Astrocyte of the cerebellum (primary cell): ENCODE results near the gene ADARB2.

Source experiments
- DNase-seq: peaks from one replicate; pipeline ENCODE4 v3.0.0-alpha.2; 2011; ENCODE audit warnings: low read depth
- H3K4me3 ChIP-seq: 2 replicates; pipeline ENCODE4 v1.5.1; 2011; ENCODE audit warnings: mild to moderate bottlenecking, low read depth, low read length, moderate library complexity
- in situ Hi-C: cut with HindIII; loops from 2 replicates; pipeline ENCODE4 v1.10.0; 2017; ENCODE audit warnings: low sequenced_read_pairs
- TF ChIP-seq, protein P1 (sequence below): IDR thresholded peaks from 2 replicates; pipeline ENCODE4 v1.5.1; 2012; ENCODE audit warnings: low read length, low read depth, moderate library complexity, mild to moderate bottlenecking; ENCODE audit errors: missing control alignments

Gene ADARB2

DNA sequence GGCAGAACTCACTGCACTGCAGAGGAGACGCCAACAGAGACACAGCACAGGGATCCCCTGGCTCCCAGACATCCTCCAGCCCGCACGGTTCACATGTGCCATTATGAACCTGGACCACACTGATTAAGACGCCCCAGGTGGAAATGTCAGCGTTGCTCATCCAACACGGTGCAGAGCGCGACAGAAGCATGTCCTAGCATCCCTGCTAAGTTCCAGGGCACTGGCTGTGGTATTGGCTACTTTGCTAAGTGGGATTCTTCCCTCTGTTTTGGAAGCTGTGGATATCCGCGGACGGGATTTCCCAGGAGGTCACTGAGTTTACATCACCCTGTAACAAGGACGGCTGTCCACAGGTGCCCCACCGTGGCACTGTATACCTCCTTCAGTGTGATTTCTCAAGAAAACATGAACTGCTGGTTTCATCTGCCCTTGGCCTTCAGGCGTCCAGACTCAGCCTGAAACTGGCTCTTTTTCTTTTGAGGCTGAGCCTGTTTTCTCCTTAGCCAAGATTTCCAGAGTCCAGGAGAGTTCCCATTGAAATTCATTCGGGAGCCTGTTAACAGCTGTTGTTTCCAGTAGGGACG, 357.1 kb downstream of the ADARB2 start:
- TF ChIP-seq, protein P1, sequence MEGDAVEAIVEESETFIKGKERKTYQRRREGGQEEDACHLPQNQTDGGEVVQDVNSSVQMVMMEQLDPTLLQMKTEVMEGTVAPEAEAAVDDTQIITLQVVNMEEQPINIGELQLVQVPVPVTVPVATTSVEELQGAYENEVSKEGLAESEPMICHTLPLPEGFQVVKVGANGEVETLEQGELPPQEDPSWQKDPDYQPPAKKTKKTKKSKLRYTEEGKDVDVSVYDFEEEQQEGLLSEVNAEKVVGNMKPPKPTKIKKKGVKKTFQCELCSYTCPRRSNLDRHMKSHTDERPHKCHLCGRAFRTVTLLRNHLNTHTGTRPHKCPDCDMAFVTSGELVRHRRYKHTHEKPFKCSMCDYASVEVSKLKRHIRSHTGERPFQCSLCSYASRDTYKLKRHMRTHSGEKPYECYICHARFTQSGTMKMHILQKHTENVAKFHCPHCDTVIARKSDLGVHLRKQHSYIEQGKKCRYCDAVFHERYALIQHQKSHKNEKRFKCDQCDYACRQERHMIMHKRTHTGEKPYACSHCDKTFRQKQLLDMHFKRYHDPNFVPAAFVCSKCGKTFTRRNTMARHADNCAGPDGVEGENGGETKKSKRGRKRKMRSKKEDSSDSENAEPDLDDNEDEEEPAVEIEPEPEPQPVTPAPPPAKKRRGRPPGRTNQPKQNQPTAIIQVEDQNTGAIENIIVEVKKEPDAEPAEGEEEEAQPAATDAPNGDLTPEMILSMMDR = no peak
- in situ Hi-C loops = no loop called here
- no peak for DNase-seq
- no peak overlapping the region for H3K4me3 ChIP-seq

DNA sequence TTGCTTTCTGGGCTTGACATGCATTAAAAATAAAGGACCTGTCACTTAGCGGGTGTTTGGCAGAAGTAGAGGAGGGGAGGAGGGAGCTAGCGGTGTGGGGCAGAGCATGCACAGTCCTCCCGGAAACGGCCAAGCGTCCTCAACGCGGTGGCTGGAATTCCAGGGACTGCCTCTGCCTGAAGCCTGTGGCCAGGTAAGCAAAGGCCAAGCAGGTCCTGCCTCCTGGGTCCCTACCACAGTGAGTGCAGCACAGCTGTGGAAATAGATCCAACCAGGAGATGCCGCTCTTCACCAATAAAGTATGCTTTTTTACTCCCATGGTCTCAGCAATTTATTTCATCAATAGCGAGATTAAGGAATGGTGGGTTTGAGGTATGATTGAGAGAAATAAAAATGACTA, 357.7 kb downstream of the ADARB2 start:
- no peak for DNase-seq
- in situ Hi-C loops = no loop called here
- H3K4me3 ChIP-seq = no peak overlapping the region
- TF ChIP-seq, protein P1 = no peak

DNA sequence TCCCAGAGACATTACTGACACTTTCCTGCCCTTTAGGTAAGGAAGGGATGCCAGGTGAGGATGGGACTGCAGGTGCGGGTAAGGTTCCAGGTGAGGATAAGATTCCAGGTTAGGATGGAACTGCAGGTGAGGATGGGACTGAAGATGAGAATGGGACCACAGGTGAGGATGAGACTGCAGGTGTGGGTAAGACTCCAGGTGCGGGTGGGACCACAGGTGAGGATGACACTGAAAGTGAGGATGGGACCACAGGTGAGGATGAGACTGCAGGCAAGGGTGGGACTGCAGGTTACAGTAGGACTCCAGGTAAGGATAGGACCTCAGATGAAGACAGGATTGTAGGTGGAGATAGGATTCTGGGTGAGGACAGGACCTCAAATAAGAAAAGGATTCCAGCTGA, 358.9 kb downstream of the ADARB2 start:
- in situ Hi-C loops = no loop called here
- no peak for DNase-seq
- TF ChIP-seq, protein P1 = no peak
- no peak overlapping the region for H3K4me3 ChIP-seq

DNA sequence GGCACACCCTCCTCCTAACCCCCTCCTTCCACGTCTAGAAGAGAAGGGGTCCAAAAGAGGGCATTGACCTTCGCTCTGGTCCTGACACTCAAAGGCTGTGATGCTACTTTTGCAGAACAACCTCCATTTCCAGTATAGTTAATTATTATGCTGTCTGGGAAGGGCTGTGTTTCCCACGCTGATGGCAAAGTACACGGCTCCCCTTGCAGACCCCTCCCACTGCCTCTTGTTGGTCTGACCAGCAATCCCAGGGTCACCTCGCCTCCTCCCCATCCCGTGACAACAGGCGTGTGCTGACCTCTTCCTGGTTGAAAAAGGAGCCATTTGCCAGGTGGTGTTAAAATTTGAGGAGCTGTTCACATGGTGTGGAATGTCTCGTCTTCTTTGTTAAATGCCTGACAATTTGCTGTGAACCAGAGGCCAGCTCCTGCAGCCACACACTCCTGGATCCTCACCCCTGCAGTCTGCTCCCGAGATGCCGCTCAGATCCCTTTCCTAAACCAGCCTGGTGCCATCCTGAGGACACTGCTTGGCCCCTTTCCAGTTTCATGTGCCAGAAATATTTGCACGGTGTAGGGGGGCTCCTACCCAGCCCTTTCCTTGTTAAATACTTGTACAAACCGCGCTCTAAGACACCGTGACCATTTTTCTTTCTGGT, 359.5 kb downstream of the ADARB2 start:
- no peak overlapping the region for H3K4me3 ChIP-seq
- no peak for DNase-seq
- in situ Hi-C loops = no loop called here
- TF ChIP-seq, protein P1 = no peak

DNA sequence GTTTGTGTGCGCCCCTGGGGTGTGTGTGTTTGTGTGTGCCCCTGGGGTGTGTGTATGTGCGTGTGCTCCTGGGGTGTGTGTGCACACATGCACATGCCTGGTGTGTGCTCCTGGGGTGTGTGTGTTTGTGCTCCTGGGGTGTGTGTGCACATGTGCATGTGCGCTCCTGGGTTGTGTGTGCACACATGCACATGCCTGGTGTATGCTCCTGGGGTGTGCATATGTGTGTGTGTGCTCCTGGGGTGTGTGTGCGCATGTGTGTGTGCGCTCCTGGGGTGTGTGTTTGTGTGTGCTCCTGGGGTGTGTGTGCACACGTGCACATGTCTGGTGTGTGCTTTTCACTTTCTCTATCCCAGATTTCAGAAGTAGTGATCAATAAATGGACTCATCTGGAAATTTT, 360.1 kb downstream of the ADARB2 start:
- TF ChIP-seq, protein P1 = no peak
- H3K4me3 ChIP-seq = no peak overlapping the region
- in situ Hi-C loops = no loop called here
- DNase-seq = no peak

DNA sequence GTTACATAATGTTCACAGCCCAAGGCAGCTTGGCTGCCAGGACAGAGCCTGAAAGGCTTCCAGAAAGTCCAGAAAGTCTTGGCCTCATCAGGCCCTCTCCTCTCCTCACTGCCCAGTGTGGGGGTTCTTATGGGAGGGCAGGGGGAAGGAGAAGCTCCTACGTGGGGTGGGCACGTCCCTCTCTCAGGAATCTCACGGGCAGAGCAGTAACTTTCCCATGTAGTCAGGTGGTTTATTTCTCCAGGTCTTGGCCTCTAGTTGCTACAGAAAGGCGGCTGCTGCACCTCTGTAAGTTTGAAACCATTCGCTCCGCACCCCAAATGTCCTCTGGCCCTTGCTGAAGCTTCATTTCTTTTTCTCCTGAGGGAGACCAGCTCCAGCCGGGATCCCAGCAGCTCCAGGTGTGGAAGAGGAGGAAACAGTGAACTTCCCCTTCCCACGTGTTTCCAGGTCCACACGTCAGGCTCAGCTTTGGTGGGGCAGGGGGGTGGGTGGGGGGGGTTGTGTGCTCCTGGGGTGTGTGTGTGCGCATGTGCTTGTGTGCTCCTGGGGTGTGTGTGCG, 360.9 kb downstream of the ADARB2 start:
- DNase-seq = no peak
- TF ChIP-seq, protein P1 = no peak
- H3K4me3 ChIP-seq = no peak overlapping the region
- in situ Hi-C loops = no loop called here
